BLaER1 (cell line): Measurements from ENCODE around the gene CASP5.
"Not testable (repeated sequence)": the region's sequence is repeated elsewhere in the genome, so short reads cannot be mapped to it uniquely, and the experiment has no call there.

Source experiments
- H3K27ac ChIP-seq: shearing (Covaris generic); formaldehyde crosslinking; 2 replicates; pipeline ENCODE4 v1.8.1; 2022
- H3K27me3 ChIP-seq: shearing (Covaris generic); formaldehyde crosslinking; 2 replicates; pipeline ENCODE4 v1.8.1; 2022
- H3K36me3 ChIP-seq: shearing (Covaris generic); formaldehyde crosslinking; 2 replicates; pipeline ENCODE4 v1.8.1; 2022
- H3K4me1 ChIP-seq: shearing (Covaris generic); formaldehyde crosslinking; 2 replicates; pipeline ENCODE4 v1.8.1; 2022
- H3K4me2 ChIP-seq: shearing (Covaris generic); formaldehyde crosslinking; 2 replicates; pipeline ENCODE4 v1.8.1; 2022
- H3K4me3 ChIP-seq: shearing (Covaris generic); formaldehyde crosslinking; 2 replicates; pipeline ENCODE4 v1.8.1; 2022
- H3K9ac ChIP-seq: shearing (Covaris generic); formaldehyde crosslinking; 2 replicates; pipeline ENCODE4 v1.8.1; 2022
- H3K9me3 ChIP-seq: shearing (Covaris generic); formaldehyde crosslinking; 2 replicates; pipeline ENCODE4 v1.8.1; 2022
- H4K20me1 ChIP-seq: shearing (Covaris generic); formaldehyde crosslinking; 2 replicates; pipeline ENCODE4 v1.8.1; 2022
- Cebpa-rat ChIP-seq: shearing (Covaris generic); IDR thresholded peaks from 2 replicates; pipeline ENCODE4 v1.8.1; 2022

CASP5 gene

GRCh38 chr11:105000167-105000566, 22.8 kb downstream of the CASP5 start:
- Histone ChIP-seq H3K27ac (no peak overlapping the region), H3K27me3 (no peaks in the 10 kb centered on the region), H3K36me3 (no peaks in the 10 kb centered on the region), H3K4me2 (no peak overlapping the region), H3K9me3 (no peaks in the 10 kb centered on the region), H3K9ac (no peak overlapping the region), H3K4me3 (no peak overlapping the region), H3K4me1 (no peaks in the 10 kb centered on the region), H4K20me1 (no peaks in the 10 kb centered on the region)
- TF ChIP-seq Cebpa-rat: no peak

GRCh38 chr11:104999721-105000120, 23.2 kb downstream of the CASP5 start:
- Histone ChIP-seq H4K20me1 (no peaks in the 10 kb centered on the region), H3K36me3 (no peaks in the 10 kb centered on the region), H3K4me2 (no peak overlapping the region), H3K27me3 (no peaks in the 10 kb centered on the region), H3K27ac (no peak overlapping the region), H3K4me1 (no peaks in the 10 kb centered on the region), H3K4me3 (no peak overlapping the region), H3K9ac (no peak overlapping the region), H3K9me3 (no peaks in the 10 kb centered on the region)
- no peak for TF ChIP-seq Cebpa-rat

- H3K27me3 ChIP-seq: no peaks in the 10 kb centered on the region
- no peaks in the 10 kb centered on the region for H3K4me1 ChIP-seq
- H3K4me2 ChIP-seq: no peak overlapping the region
- no peaks in the 10 kb centered on the region for H3K36me3 ChIP-seq
- H3K27ac ChIP-seq: no peak overlapping the region
- no peaks in the 10 kb centered on the region for H4K20me1 ChIP-seq
- no peak for TF ChIP-seq Cebpa-rat
- H3K9me3 ChIP-seq: no peaks in the 10 kb centered on the region
- no peak overlapping the region for H3K4me3 ChIP-seq
- H3K9ac ChIP-seq: no peak overlapping the region
Measured at GRCh38 chr11:104997288-104997687, 25.7 kb downstream of the CASP5 start.

GRCh38 chr11:104995001-104995408, 28.0 kb downstream of the CASP5 start:
- Histone ChIP-seq H3K36me3 (no peaks in the 10 kb centered on the region), H3K27me3 (no peaks in the 10 kb centered on the region), H4K20me1 (no peaks in the 10 kb centered on the region), H3K27ac (no peak overlapping the region), H3K4me1 (no peaks in the 10 kb centered on the region), H3K4me3 (no peak overlapping the region), H3K9me3 (no peaks in the 10 kb centered on the region), H3K9ac (no peak overlapping the region), H3K4me2 (no peak overlapping the region)
- TF ChIP-seq Cebpa-rat: no peak

- no peaks in the 10 kb centered on the region for H4K20me1 ChIP-seq
- no peaks in the 10 kb centered on the region for H3K27me3 ChIP-seq
- TF ChIP-seq Cebpa-rat: no peak
Measured at GRCh38 chr11:104992781-104993180, 30.2 kb downstream of the CASP5 start.

GRCh38 chr11:104991994-104992393, 31.0 kb downstream of the CASP5 start:
- H3K27me3 ChIP-seq: no peaks in the 10 kb centered on the region
- H3K9ac ChIP-seq: no peak overlapping the region
- H3K36me3 ChIP-seq: no peaks in the 10 kb centered on the region
- no peaks in the 10 kb centered on the region for H4K20me1 ChIP-seq
- no peak overlapping the region for H3K4me2 ChIP-seq
- no peak overlapping the region for H3K27ac ChIP-seq
- no peak for TF ChIP-seq Cebpa-rat
- no peak overlapping the region for H3K4me3 ChIP-seq
- H3K4me1 ChIP-seq: no peaks in the 10 kb centered on the region
- no peaks in the 10 kb centered on the region for H3K9me3 ChIP-seq

More at GRCh38 chr11:104992781-104993180, 30.2 kb downstream of the CASP5 start:
- no peak overlapping the region for H3K27ac ChIP-seq
- no peak overlapping the region for H3K4me2 ChIP-seq
- H3K9ac ChIP-seq: no peak overlapping the region
- no peaks in the 10 kb centered on the region for H3K36me3 ChIP-seq
- no peak overlapping the region for H3K4me3 ChIP-seq
- H3K4me1 ChIP-seq: no peaks in the 10 kb centered on the region
- no peaks in the 10 kb centered on the region for H3K9me3 ChIP-seq

- no peak overlapping the region for H3K27ac ChIP-seq
Measured at GRCh38 chr11:104984808-104985207, 38.2 kb downstream of the CASP5 start.

GRCh38 chr11:104979839-104980238, 43.1 kb downstream of the CASP5 start:
- no peak for TF ChIP-seq Cebpa-rat
- Histone ChIP-seq H3K9me3 (no peaks in the 10 kb centered on the region), H3K4me1 (no peaks in the 10 kb centered on the region), H3K36me3 (no peaks in the 10 kb centered on the region), H3K9ac (no peak overlapping the region), H3K4me2 (no peak overlapping the region), H4K20me1 (no peaks in the 10 kb centered on the region), H3K4me3 (no peak overlapping the region), H3K27ac (no peak overlapping the region), H3K27me3 (no peaks in the 10 kb centered on the region)

More at GRCh38 chr11:104984808-104985207, 38.2 kb downstream of the CASP5 start:
- H3K9ac ChIP-seq: no peak overlapping the region
- H3K9me3 ChIP-seq: no peaks in the 10 kb centered on the region
- H3K4me3 ChIP-seq: no peak overlapping the region
- TF ChIP-seq Cebpa-rat: no peak
- H4K20me1 ChIP-seq: no peaks in the 10 kb centered on the region
- no peak overlapping the region for H3K4me2 ChIP-seq
- H3K27me3 ChIP-seq: no peaks in the 10 kb centered on the region
- H3K36me3 ChIP-seq: no peaks in the 10 kb centered on the region
- no peaks in the 10 kb centered on the region for H3K4me1 ChIP-seq

GRCh38 chr11:104973616-104974015, 49.4 kb downstream of the CASP5 start:
- Histone ChIP-seq H3K36me3 (no peaks in the 10 kb centered on the region), H4K20me1 (no peaks in the 10 kb centered on the region), H3K4me1 (peaks cover under 1% of the 10 kb centered on the region; the same call in 1 of the 2 replicates), H3K9ac (no peak overlapping the region), H3K4me3 (no peak overlapping the region), H3K27me3 (no peaks in the 10 kb centered on the region), H3K27ac (no peak overlapping the region), H3K4me2 (no peak overlapping the region), H3K9me3 (peaks cover 30% of the 10 kb centered on the region)
- no peak for TF ChIP-seq Cebpa-rat

GRCh38 chr11:104972924-104973323, 50.0 kb downstream of the CASP5 start:
- not testable (repeated sequence) for H3K4me3 ChIP-seq, H3K9ac ChIP-seq, H3K27me3 ChIP-seq, H3K4me1 ChIP-seq, H3K4me2 ChIP-seq, H3K27ac ChIP-seq, H4K20me1 ChIP-seq, H3K36me3 ChIP-seq
- peaks cover 30% of the 10 kb centered on the region for H3K9me3 ChIP-seq

GRCh38 chr11:104970756-104971155, 52.2 kb downstream of the CASP5 start:
- Histone ChIP-seq H3K4me3 (no peak overlapping the region), H3K4me2 (no peak overlapping the region), H3K36me3 (no peaks in the 10 kb centered on the region), H3K27me3 (no peaks in the 10 kb centered on the region), H3K9me3 (peaks cover 30% of the 10 kb centered on the region), H3K9ac (no peak overlapping the region), H3K4me1 (peaks cover 8% of the 10 kb centered on the region; the same call in 1 of the 2 replicates), H4K20me1 (no peaks in the 10 kb centered on the region), H3K27ac (no peak overlapping the region)
- TF ChIP-seq Cebpa-rat: no peak
